Effector memory CD8-positive, alpha-beta T cell (primary cell): ENCODE results near the gene DDX19B.
"Not testable (repeated sequence)": the region's sequence is repeated elsewhere in the genome, so short reads cannot be mapped to it uniquely, and the experiment has no call there.

Source experiments
- ATAC-seq: fragments of 150-1000 bp; cut with Tn5 transposase; replicated peaks from 2 replicates; pipeline ENCODE4 v1.10.0; 2021; ENCODE audit warnings: mild to moderate bottlenecking, moderate library complexity
- DNase-seq, 3 experiments: peaks; one replicate each; pipeline ENCODE4 v3.0.0; 2021
- H3K27ac Mint-ChIP-seq, 2 donors: one replicate each; pipeline ENCODE4 v1.8.0; 2022; ENCODE audit warnings: mild to moderate bottlenecking in 2 of 2, mixed read lengths in 2 of 2, moderate library complexity in 2 of 2
- H3K27me3 Mint-ChIP-seq, 2 donors: one replicate each; pipeline ENCODE4 v1.8.0; 2022; ENCODE audit warnings: mixed read lengths in 2 of 2
- H3K36me3 Mint-ChIP-seq: one replicate; pipeline ENCODE4 v1.8.0; 2022; ENCODE audit warnings: mild to moderate bottlenecking, moderate library complexity, mixed read lengths; ENCODE audit not compliant: insufficient read depth
- H3K4me1 Mint-ChIP-seq, 2 donors: one replicate each; pipeline ENCODE4 v1.8.0; 2022; ENCODE audit warnings: low read depth in 2 of 2, mixed read lengths in 2 of 2
- H3K4me3 Mint-ChIP-seq, 2 donors: one replicate each; pipeline ENCODE4 v1.8.0; 2022; ENCODE audit warnings: mild to moderate bottlenecking in 2 of 2, mixed read lengths in 2 of 2, moderate library complexity in 2 of 2
- H3K9me3 Mint-ChIP-seq, 2 donors: one replicate each; pipeline ENCODE4 v1.8.0; 2022; ENCODE audit warnings: mixed read lengths in 2 of 2
- total RNA-seq, 9 experiments: gene quantifications; one replicate each; lab custom pipeline; 2026; lab: John Stamatoyannopoulos, UW

DDX19B gene
- total RNA-seq = 14.3 to 28.2 (median 20.0) reads per million in 9 experiments

GRCh38 chr16:70298988-70299938 lies at the start of gene DDX19B:
Gene DDX19B, plus strand, starts transcription at chr16:70299186. Its CDS starts 112 bp downstream, at chr16:70299298.
- peak within 1 kb of the TSS; percentile 91 to 95 for H3K4me3 Mint-ChIP-seq
- H3K4me1 Mint-ChIP-seq = peaks cover 20 to 41% of the 10 kb centered on the region in 2 donors
- ATAC-seq (peak; percentile 78), DNase-seq (peak; percentile 29 to 49 (median 38))
- H3K9me3 Mint-ChIP-seq = peaks cover 0 to 1% of the 10 kb centered on the region in 2 donors
- H3K36me3 Mint-ChIP-seq = peaks cover 14% of the 10 kb centered on the region
- H3K27me3 Mint-ChIP-seq = no peaks in the 10 kb centered on the region
- H3K27ac Mint-ChIP-seq = peak within 1 kb of the TSS; percentile 98

GRCh38 chr16:70249697-70250096 lies 49.3 kb upstream of the DDX19B start:
- H3K27me3 Mint-ChIP-seq, H3K9me3 Mint-ChIP-seq, ATAC-seq, DNase-seq: not testable (repeated sequence)
- Mint-ChIP-seq H3K36me3 (peaks cover 42% of the 10 kb centered on the region), H3K4me1 (peaks cover 11 to 14% of the 10 kb centered on the region in 2 donors), H3K27ac (peak overlapping the region; percentile 17 to 19), H3K4me3 (peak overlapping the region; percentile 33 to 78)

- Mint-ChIP-seq H3K4me3 (peak overlapping the region; percentile 78 to 88), H3K36me3 (peaks cover 42% of the 10 kb centered on the region), H3K4me1 (peaks cover 9 to 11% of the 10 kb centered on the region in 2 donors), H3K9me3 (no peaks in the 10 kb centered on the region), H3K27me3 (no peaks in the 10 kb centered on the region), H3K27ac (peak overlapping the region; percentile 91 to 95)
- DNase-seq (no peak), ATAC-seq (peak; percentile 60)
Measured at GRCh38 chr16:70250748-70251628, 48.0 kb upstream of the DDX19B start.

GRCh38 chr16:70251629-70252354 lies 47.2 kb upstream of the DDX19B start, which contains the start of gene EXOSC6:
Gene EXOSC6, minus strand, starts transcription at chr16:70251940. Its CDS starts 40 bp downstream, at chr16:70251900.
- no peaks in the 10 kb centered on the region for H3K27me3 Mint-ChIP-seq
- peaks cover 42% of the 10 kb centered on the region for H3K36me3 Mint-ChIP-seq
- peak within 1 kb of the TSS; percentile 91 to 95 for H3K27ac Mint-ChIP-seq
- H3K4me1 Mint-ChIP-seq = peaks cover 8% of the 10 kb centered on the region in 2 donors
- peak; percentile 89 for ATAC-seq
- H3K4me3 Mint-ChIP-seq = peak within 1 kb of the TSS; percentile 84 to 88
- no peaks in the 10 kb centered on the region for H3K9me3 Mint-ChIP-seq
- DNase-seq = peak; percentile 90

GRCh38 chr16:70252355-70252988 lies 46.5 kb upstream of the DDX19B start:
- peak overlapping the region in 1 of 2 donors; percentile 87 for H3K4me3 Mint-ChIP-seq
- peaks cover 38% of the 10 kb centered on the region for H3K36me3 Mint-ChIP-seq
- H3K27ac Mint-ChIP-seq = peak overlapping the region; percentile 91 to 95
- no peaks in the 10 kb centered on the region for H3K9me3 Mint-ChIP-seq
- ATAC-seq (no peak), DNase-seq (no peak)
- H3K27me3 Mint-ChIP-seq = no peaks in the 10 kb centered on the region
- H3K4me1 Mint-ChIP-seq = peaks cover 8% of the 10 kb centered on the region in 2 donors

- Mint-ChIP-seq H3K4me1 (peaks cover 8% of the 10 kb centered on the region in 2 donors), H3K9me3 (no peaks in the 10 kb centered on the region), H3K27me3 (no peaks in the 10 kb centered on the region), H3K36me3 (peaks cover 43% of the 10 kb centered on the region), H3K27ac (no peak overlapping the region), H3K4me3 (no peak overlapping the region)
- peak; percentile 22 to 35 (median 23) for DNase-seq
- no peak for ATAC-seq
Measured at GRCh38 chr16:70253291-70254106, 45.5 kb upstream of the DDX19B start.

GRCh38 chr16:70254180-70254964 lies 44.6 kb upstream of the DDX19B start:
- no peak for ATAC-seq
- H3K4me3 Mint-ChIP-seq = no peak overlapping the region
- H3K4me1 Mint-ChIP-seq = peaks cover 3 to 8% of the 10 kb centered on the region in 2 donors
- no peak for DNase-seq
- H3K27me3 Mint-ChIP-seq = no peaks in the 10 kb centered on the region
- H3K9me3 Mint-ChIP-seq = no peaks in the 10 kb centered on the region
- peaks cover 38% of the 10 kb centered on the region for H3K36me3 Mint-ChIP-seq
- no peak overlapping the region for H3K27ac Mint-ChIP-seq

- H3K36me3 Mint-ChIP-seq = peaks cover 36% of the 10 kb centered on the region
Measured at GRCh38 chr16:70254965-70255286, 44.1 kb upstream of the DDX19B start.

GRCh38 chr16:70255574-70255973 lies 43.4 kb upstream of the DDX19B start:
- peaks cover 37% of the 10 kb centered on the region for H3K36me3 Mint-ChIP-seq

More at GRCh38 chr16:70254965-70255286, 44.1 kb upstream of the DDX19B start:
- Mint-ChIP-seq H3K27me3 (no peaks in the 10 kb centered on the region), H3K27ac (no peak overlapping the region), H3K4me3 (no peak overlapping the region), H3K9me3 (no peaks in the 10 kb centered on the region), H3K4me1 (peaks cover 0 to 8% of the 10 kb centered on the region in 2 donors)
- ATAC-seq = no peak
- no peak for DNase-seq

GRCh38 chr16:70257391-70257790 lies 41.6 kb upstream of the DDX19B start:
- H3K27me3 Mint-ChIP-seq = no peaks in the 10 kb centered on the region
- no peak for ATAC-seq
- H3K4me3 Mint-ChIP-seq = no peak overlapping the region
- no peak for DNase-seq
- H3K36me3 Mint-ChIP-seq = peaks cover 40% of the 10 kb centered on the region
- no peak overlapping the region for H3K27ac Mint-ChIP-seq
- H3K4me1 Mint-ChIP-seq = no peaks in the 10 kb centered on the region
- no peaks in the 10 kb centered on the region for H3K9me3 Mint-ChIP-seq

More at GRCh38 chr16:70255574-70255973, 43.4 kb upstream of the DDX19B start:
- no peak overlapping the region for H3K27ac Mint-ChIP-seq
- H3K4me3 Mint-ChIP-seq = no peak overlapping the region
- H3K9me3 Mint-ChIP-seq = no peaks in the 10 kb centered on the region
- DNase-seq (no peak), ATAC-seq (no peak)
- H3K4me1 Mint-ChIP-seq = peaks cover 0 to 5% of the 10 kb centered on the region in 2 donors
- no peaks in the 10 kb centered on the region for H3K27me3 Mint-ChIP-seq

GRCh38 chr16:70258065-70258464 lies 40.9 kb upstream of the DDX19B start:
- DNase-seq = no peak
- H3K9me3 Mint-ChIP-seq = no peaks in the 10 kb centered on the region
- H3K4me1 Mint-ChIP-seq = no peaks in the 10 kb centered on the region
- H3K36me3 Mint-ChIP-seq = peaks cover 42% of the 10 kb centered on the region
- no peaks in the 10 kb centered on the region for H3K27me3 Mint-ChIP-seq
- H3K4me3 Mint-ChIP-seq = no peak overlapping the region
- H3K27ac Mint-ChIP-seq = no peak overlapping the region
- ATAC-seq = no peak
